Endothelial cell of umbilical vein (primary cell): Measurements from ENCODE around the gene CCDC80.

Experiments used
- CTCF ChIP-seq, 2 donors: IDR thresholded peaks; 1 replicate in 1 of 2; 2 replicates in 1 of 2; pipeline ENCODE4 v1.5.1; 2011; ENCODE audit warnings: low read length in 2 of 2, mild to moderate bottlenecking in 2 of 2, moderate library complexity in 2 of 2, control low read depth in 1 of 2, inconsistent platforms in 1 of 2, low read depth in 1 of 2; ENCODE audit not compliant: insufficient read depth in 1 of 2; ENCODE audit errors: extremely low read depth in 1 of 2
- EZH2 ChIP-seq: IDR thresholded peaks from 2 replicates; pipeline ENCODE4 v1.6.1; 2012; ENCODE audit warnings: borderline replicate concordance, low read depth, mild to moderate bottlenecking, moderate library complexity, low read length, inconsistent platforms; ENCODE audit not compliant: severe bottlenecking
- POLR2A ChIP-seq: IDR thresholded peaks from 2 replicates; pipeline ENCODE4 v1.6.1; 2012; ENCODE audit warnings: low read depth, mild to moderate bottlenecking, control low read depth, low read length
- POLR2AphosphoS5 ChIP-seq: IDR thresholded peaks from 2 replicates; pipeline ENCODE4 v1.6.1; 2012; ENCODE audit warnings: low read depth, mild to moderate bottlenecking, control low read depth, low read length, moderate library complexity; ENCODE audit not compliant: insufficient read depth
- TF ChIP-seq, protein P1 (sequence below): IDR thresholded peaks from 2 replicates; pipeline ENCODE4 v1.6.1; 2011; ENCODE audit not compliant: insufficient read depth, insufficient read length

GRCh38 chr3:112675943-112676535, 35.1 kb upstream of the CCDC80 start:
- no peak for TF ChIP-seq CTCF (IDR thresholded peaks at IDR 0.05; ENCODE audit: extremely low read depth in 1 of 2, insufficient read depth in 1 of 2, low read depth in 1 of 2, low read length in 2 of 2)
- TF ChIP-seq EZH2, result no peak
- TF ChIP-seq POLR2A, result no peak
- no peak for TF ChIP-seq POLR2AphosphoS5
- TF ChIP-seq, protein P1, sequence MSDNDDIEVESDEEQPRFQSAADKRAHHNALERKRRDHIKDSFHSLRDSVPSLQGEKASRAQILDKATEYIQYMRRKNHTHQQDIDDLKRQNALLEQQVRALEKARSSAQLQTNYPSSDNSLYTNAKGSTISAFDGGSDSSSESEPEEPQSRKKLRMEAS, result no peak
